ENCODE measurements around the gene LIMS1.

GRCh38 chr2:108541451-108541850 lies 7.2 kb downstream of the LIMS1 start:
- TF ChIP-seq CTCF (conservative IDR thresholded peaks at IDR 0.05 in 1 of 2, IDR thresholded peaks at IDR 0.05 in 1 of 2; ENCODE audit: extremely low read depth in 1 of 2, insufficient read depth in 1 of 2, low read depth in 1 of 2, low read length in 2 of 2) (no peak), EZH2 (IDR thresholded peaks at IDR 0.05; ENCODE audit: borderline replicate concordance, low read length) (no peak)

Data from mammary epithelial cell (primary cell).